ENCODE measurements around the gene CST7. TPM values are rescaled to one million over a fixed set of nuclear protein-coding genes. Genes with fewer than 3 reads are reported as not detected.

Gene CST7
- polyA plus RNA-seq, 2 of the 4 experiments (the other 2 are of a cell fraction): not detected

GRCh38 chr20:24911461-24911860 is 37.6 kb upstream of the CST7 start:
- 13% methylated on average over 7 of the region's 7 CpGs for WGBS (ENCODE audit: missing lambda C conversion rate)
- Histone ChIP-seq H3K27ac (no peak overlapping the region), H3K4me1 (no peaks in the 10 kb centered on the region), H3K4me2 (no peak overlapping the region), H3K4me3 (no peak overlapping the region), H3K9me3 (peaks cover 19% of the 10 kb centered on the region; the same call in 2 of the 3 replicates)
- ChIA-PET POLR2A (no interaction called here), CTCF (interaction anchor here (0.8 to 1.6 kb wide), 5 partner anchors 8 to 154 kb away, joined by 3 to 5 read pairs (median 3); no protein-coding TSS in a partner anchor)
- no peak for DNase-seq (ENCODE audit: low read depth in 1 of 2, low spot score in 1 of 2)
- no peak for ATAC-seq
- TF ChIP-seq EP300 (IDR thresholded peaks at IDR 0.05): no peak
- TF ChIP-seq ZNF302 (CRISPR knock-in tag; IDR thresholded peaks at IDR 0.05): no peak
- no peak for TF ChIP-seq TFCP2L1 (CRISPR knock-in tag; IDR thresholded peaks at IDR 0.05)
- TF ChIP-seq NPAS2 (CRISPR knock-in tag; IDR thresholded peaks at IDR 0.05; ENCODE audit: borderline replicate concordance): no peak
- TF ChIP-seq KDM1A (IDR thresholded peaks at IDR 0.05; ENCODE audit: low read depth): no peak
- no peak for TF ChIP-seq ZC3H11A (IDR thresholded peaks at IDR 0.05)
- FAIRE-seq: no peak

GRCh38 chr20:24912397-24913075 is 36.5 kb upstream of the CST7 start:
- FAIRE-seq (no peak), DNase-seq (ENCODE audit: low read depth in 1 of 2, low spot score in 1 of 2) (no peak), ATAC-seq (no peak)
- Histone ChIP-seq H3K4me3 (no peak overlapping the region), H3K27ac (no peak overlapping the region), H3K4me2 (no peak overlapping the region), H3K4me1 (no peaks in the 10 kb centered on the region), H3K9me3 (peaks cover 10% of the 10 kb centered on the region; the same call in 1 of the 3 replicates)
- POLR2A ChIA-PET: no interaction called here
- TF ChIP-seq SREBF2 (IDR thresholded peaks at IDR 0.05) (no peak), RAD21 (conservative IDR thresholded peaks at IDR 0.05 in 1 of 2, IDR thresholded peaks at IDR 0.05 in 1 of 2) (no peak), FOXS1 (CRISPR knock-in tag; IDR thresholded peaks at IDR 0.05) (no peak), HDAC2 (IDR thresholded peaks at IDR 0.05) (no peak), KDM5A (IDR thresholded peaks at IDR 0.05) (no peak), HES2 (IDR thresholded peaks at IDR 0.05) (no peak), TP53 (CRISPR knock-in tag; IDR thresholded peaks at IDR 0.05) (no peak), GATA3 (IDR thresholded peaks at IDR 0.05; ENCODE audit: borderline replicate concordance) (no peak), ESRRA (IDR thresholded peaks at IDR 0.05; ENCODE audit: borderline replicate concordance, low read length) (no peak)
- 39% methylated on average over 8 of the region's 8 CpGs for WGBS (ENCODE audit: missing lambda C conversion rate)
- CTCF ChIA-PET: interaction anchor here (0.9 to 1.6 kb wide), 3 partner anchors 13 to 153 kb away, joined by 3 read pairs; no protein-coding TSS in a partner anchor

GRCh38 chr20:24913076-24913628 is 35.9 kb upstream of the CST7 start:
- WGBS (ENCODE audit: missing lambda C conversion rate): 37% methylated on average over 9 of the region's 9 CpGs
- Histone ChIP-seq H3K27ac (no peak overlapping the region), H3K4me2 (no peak overlapping the region), H3K9me3 (peaks cover 4% of the 10 kb centered on the region; the same call in 1 of the 3 replicates), H3K4me1 (no peaks in the 10 kb centered on the region), H3K4me3 (no peak overlapping the region)
- POLR2A ChIA-PET: no interaction called here
- TF ChIP-seq HES2 (IDR thresholded peaks at IDR 0.05) (no peak), JUN (IDR thresholded peaks at IDR 0.05) (no peak), JUNB (IDR thresholded peaks at IDR 0.05) (no peak), ZC3H11A (IDR thresholded peaks at IDR 0.05) (no peak)
- ATAC-seq: no peak
- FAIRE-seq: no peak
- CTCF ChIA-PET: no interaction called here
- no peak for DNase-seq (ENCODE audit: low read depth in 1 of 2, low spot score in 1 of 2)

- ATAC-seq: no peak
- POLR2A ChIA-PET: no interaction called here
Observed at GRCh38 chr20:24914388-24915241, 34.5 kb upstream of the CST7 start.

More at GRCh38 chr20:24914388-24915241, 34.5 kb upstream of the CST7 start:
- FAIRE-seq: no peak
- Histone ChIP-seq H3K9me3 (no peaks in the 10 kb centered on the region), H3K4me3 (no peak overlapping the region), H3K4me1 (no peaks in the 10 kb centered on the region), H3K4me2 (no peak overlapping the region), H3K27ac (no peak overlapping the region)
- WGBS (ENCODE audit: missing lambda C conversion rate): 54% methylated on average over 14 of the region's 14 CpGs
- CTCF ChIA-PET: interaction anchor here (0.7 to 8.8 kb wide), 6 partner anchors 11 to 977 kb away, joined by 3 to 76 read pairs (median 4); no protein-coding TSS in a partner anchor
- DNase-seq (ENCODE audit: low read depth in 1 of 2, low spot score in 1 of 2): no peak
- TF ChIP-seq POLR2AphosphoS2 (conservative IDR thresholded peaks at IDR 0.05; ENCODE audit: low read length) (no peak), REST (IDR thresholded peaks at IDR 0.05) (no peak), FOSL2 (IDR thresholded peaks at IDR 0.05) (no peak), FOSL2 (CRISPR knock-in tag; IDR thresholded peaks at IDR 0.05) (no peak), MAFK (IDR thresholded peaks at IDR 0.05; ENCODE audit: partially characterized antibody) (no peak)
